DND-41 (cell line): ENCODE data around the gene A2M.

Experiments used
- ATAC-seq: fragments of 200-7000 bp; cut with Tn5 transposase; 3 replicates; pipeline ENCODE4 v1.9.1; 2021; ENCODE audit warnings: low read depth; ENCODE audit not compliant: insufficient read depth
- DNase-seq: peaks from one replicate; pipeline ENCODE4 v3.0.0-alpha.2; 2020
- H2AFZ ChIP-seq: 2 replicates; pipeline ENCODE4 v1.6.0; 2012; ENCODE audit warnings: low read depth, low read length
- H3K27ac ChIP-seq: 2 replicates; pipeline ENCODE4 v1.5.1; 2012; ENCODE audit warnings: low read length, inconsistent platforms
- H3K27me3 ChIP-seq: fragments of 200-600 bp; sonication (generic); 2 replicates; pipeline ENCODE4 v1.6.0; 2012; ENCODE audit warnings: low read length, mild to moderate bottlenecking, inconsistent platforms; ENCODE audit not compliant: insufficient read depth, poor library complexity
- H3K36me3 ChIP-seq: 2 replicates; pipeline ENCODE4 v1.5.1; 2012; ENCODE audit warnings: low read length, inconsistent platforms; ENCODE audit not compliant: insufficient read depth
- H3K4me1 ChIP-seq: 2 replicates; pipeline ENCODE4 v1.5.1; 2012; ENCODE audit warnings: mild to moderate bottlenecking, low read length; ENCODE audit not compliant: insufficient read depth
- H3K4me2 ChIP-seq: 2 replicates; pipeline ENCODE4 v1.6.0; 2012; ENCODE audit warnings: mild to moderate bottlenecking, moderate library complexity, low read length, inconsistent platforms; ENCODE audit not compliant: insufficient read depth
- H3K4me3 ChIP-seq, 2 experiments: fragments of 200-600 bp in 1 of 2; shearing (Covaris generic) in 1 of 2; 2 replicates each; pipeline ENCODE4 v1.5.1; 2012 to 2016; ENCODE audit warnings: inconsistent platforms in 2 of 2, low read length in 2 of 2, mild to moderate bottlenecking in 2 of 2, low read depth in 1 of 2, moderate library complexity in 1 of 2
- H3K79me2 ChIP-seq: 2 replicates; pipeline ENCODE4 v1.6.0; 2012; ENCODE audit warnings: low read length, inconsistent platforms; ENCODE audit not compliant: insufficient read depth
- H3K9ac ChIP-seq: 2 replicates; pipeline ENCODE4 v1.6.0; 2012; ENCODE audit warnings: low read depth, mild to moderate bottlenecking, inconsistent platforms, low read length, moderate library complexity
- H3K9me3 ChIP-seq: 2 replicates; pipeline ENCODE4 v1.5.1; 2012; ENCODE audit warnings: low read length, moderate library complexity, mild to moderate bottlenecking, inconsistent platforms; ENCODE audit not compliant: insufficient read depth, severe bottlenecking
- H4K20me1 ChIP-seq: 2 replicates; pipeline ENCODE4 v1.6.0; 2012; ENCODE audit warnings: low read length; ENCODE audit not compliant: insufficient read depth
- EZH2 ChIP-seq: IDR thresholded peaks from 3 replicates; pipeline ENCODE4 v1.6.1; 2012; ENCODE audit warnings: borderline replicate concordance, low read depth, mild to moderate bottlenecking, moderate library complexity, low read length, inconsistent platforms; ENCODE audit not compliant: severe bottlenecking
- TF ChIP-seq, protein P1 (sequence below): IDR thresholded peaks from 2 replicates; pipeline ENCODE4 v1.5.1; 2012; ENCODE audit warnings: borderline replicate concordance, low read length, moderate library complexity, mild to moderate bottlenecking; ENCODE audit not compliant: poor library complexity, severe bottlenecking; ENCODE audit errors: extremely low read depth

A2M gene

DNA sequence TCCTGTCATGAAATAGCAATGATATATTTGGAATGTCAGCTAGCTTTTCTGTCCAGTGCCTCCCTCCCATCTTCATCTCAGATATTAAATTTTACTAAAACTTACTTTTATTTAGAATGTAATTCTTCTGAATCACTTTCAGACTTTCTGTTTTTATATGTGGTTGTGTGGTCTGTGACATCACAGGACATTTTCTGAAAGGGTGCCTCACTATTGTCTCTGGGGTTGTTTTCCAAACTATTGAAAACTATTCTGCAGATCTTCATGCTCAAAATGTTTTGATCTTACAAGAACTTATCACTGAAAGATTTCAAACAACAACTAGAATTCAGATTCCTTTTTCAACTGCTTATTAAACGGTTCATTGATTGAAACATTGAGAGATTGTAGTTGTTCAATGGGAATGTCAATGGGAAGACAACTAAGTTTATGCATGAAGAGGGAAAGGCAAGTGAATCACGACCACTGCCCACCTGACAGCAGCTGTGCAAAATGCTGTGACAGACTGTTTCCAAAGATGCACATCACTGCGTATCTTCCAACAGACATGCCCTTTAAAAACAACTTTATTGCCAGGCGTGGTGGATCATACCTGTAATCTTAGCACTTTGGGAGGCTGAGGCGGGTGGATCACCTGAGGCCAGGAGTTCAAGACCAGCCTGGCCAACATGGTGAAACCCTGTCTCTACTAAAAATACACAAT lies 75.1 kb downstream of the A2M start:
- Histone ChIP-seq H3K27me3 (no peaks in the 10 kb centered on the region), H4K20me1 (no peaks in the 10 kb centered on the region), H3K4me1 (no peaks in the 10 kb centered on the region), H3K9ac (no peak overlapping the region), H3K9me3 (no peaks in the 10 kb centered on the region), H3K36me3 (no peaks in the 10 kb centered on the region), H3K27ac (no peak overlapping the region), H2AFZ (no peak overlapping the region), H3K4me3 (no peak overlapping the region), H3K4me2 (no peak overlapping the region), H3K79me2 (no peaks in the 10 kb centered on the region)
- ATAC-seq (no peak), DNase-seq (no peak)
- TF ChIP-seq, protein P1, sequence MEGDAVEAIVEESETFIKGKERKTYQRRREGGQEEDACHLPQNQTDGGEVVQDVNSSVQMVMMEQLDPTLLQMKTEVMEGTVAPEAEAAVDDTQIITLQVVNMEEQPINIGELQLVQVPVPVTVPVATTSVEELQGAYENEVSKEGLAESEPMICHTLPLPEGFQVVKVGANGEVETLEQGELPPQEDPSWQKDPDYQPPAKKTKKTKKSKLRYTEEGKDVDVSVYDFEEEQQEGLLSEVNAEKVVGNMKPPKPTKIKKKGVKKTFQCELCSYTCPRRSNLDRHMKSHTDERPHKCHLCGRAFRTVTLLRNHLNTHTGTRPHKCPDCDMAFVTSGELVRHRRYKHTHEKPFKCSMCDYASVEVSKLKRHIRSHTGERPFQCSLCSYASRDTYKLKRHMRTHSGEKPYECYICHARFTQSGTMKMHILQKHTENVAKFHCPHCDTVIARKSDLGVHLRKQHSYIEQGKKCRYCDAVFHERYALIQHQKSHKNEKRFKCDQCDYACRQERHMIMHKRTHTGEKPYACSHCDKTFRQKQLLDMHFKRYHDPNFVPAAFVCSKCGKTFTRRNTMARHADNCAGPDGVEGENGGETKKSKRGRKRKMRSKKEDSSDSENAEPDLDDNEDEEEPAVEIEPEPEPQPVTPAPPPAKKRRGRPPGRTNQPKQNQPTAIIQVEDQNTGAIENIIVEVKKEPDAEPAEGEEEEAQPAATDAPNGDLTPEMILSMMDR: no peak
- TF ChIP-seq EZH2: no peak

DNA sequence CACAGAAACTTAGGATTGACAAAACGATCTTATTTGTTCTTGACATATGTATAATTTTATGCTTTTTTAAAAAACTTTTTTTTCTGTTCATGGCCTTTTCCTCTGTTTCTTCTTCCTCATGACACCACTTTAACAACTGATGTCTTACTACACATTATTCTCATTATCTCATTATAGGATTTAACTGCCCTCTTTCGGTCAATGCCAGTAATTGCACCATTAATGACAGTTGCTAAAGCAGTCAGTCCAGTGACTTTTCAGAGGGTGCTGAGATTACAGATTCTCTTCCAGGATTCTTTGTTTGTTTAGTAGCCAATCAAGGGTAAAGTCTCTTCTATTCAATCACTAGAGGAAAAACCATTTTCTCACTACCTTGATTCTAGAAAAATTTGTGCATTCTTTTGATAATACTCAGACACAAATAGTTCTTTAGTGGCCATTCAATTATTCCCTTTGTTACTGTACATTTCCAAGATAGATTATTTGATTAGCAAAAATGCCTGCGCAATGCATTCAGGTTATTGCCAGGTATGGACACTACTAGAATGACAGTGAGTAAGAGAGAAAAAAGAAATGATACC lies 76.2 kb downstream of the A2M start:
- peak; percentile 16 for DNase-seq
- ATAC-seq: peak; percentile 75
- H3K27me3 ChIP-seq: no peaks in the 10 kb centered on the region

DNA sequence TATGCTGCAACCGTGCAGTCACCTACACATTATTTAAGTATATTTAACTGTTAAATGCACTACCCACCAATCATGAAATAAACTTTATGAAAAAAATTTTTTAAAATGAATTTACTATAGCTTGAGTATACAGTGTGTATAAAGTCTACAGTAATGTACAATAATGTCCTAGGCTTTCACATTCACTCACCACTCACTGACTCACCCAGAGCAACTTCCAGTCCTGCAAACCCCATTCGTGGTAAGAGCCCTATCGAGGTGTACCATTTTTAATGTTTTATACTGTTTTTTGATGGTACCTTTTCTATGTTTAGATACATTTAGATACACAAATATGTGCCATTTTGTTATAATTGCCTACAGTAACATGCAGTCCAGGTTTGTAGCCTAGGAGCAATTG lies 78.3 kb downstream of the A2M start:
- DNase-seq (no peak), ATAC-seq (no peak)
- no peak overlapping the region for H3K4me3 ChIP-seq
- H2AFZ ChIP-seq: no peak overlapping the region
- no peak for TF ChIP-seq EZH2
- TF ChIP-seq, protein P1: no peak
- no peaks in the 10 kb centered on the region for H3K27me3 ChIP-seq
- no peak overlapping the region for H3K9ac ChIP-seq
- H3K4me1 ChIP-seq: no peaks in the 10 kb centered on the region
- no peak overlapping the region for H3K27ac ChIP-seq
- no peaks in the 10 kb centered on the region for H3K79me2 ChIP-seq
- no peaks in the 10 kb centered on the region for H3K36me3 ChIP-seq
- no peaks in the 10 kb centered on the region for H3K9me3 ChIP-seq
- no peaks in the 10 kb centered on the region for H4K20me1 ChIP-seq
- no peak overlapping the region for H3K4me2 ChIP-seq

More for the DNA sequence above, 76.2 kb downstream of the A2M start:
- no peaks in the 10 kb centered on the region for H3K4me1 ChIP-seq
- no peak overlapping the region for H3K4me3 ChIP-seq
- TF ChIP-seq, protein P1: peak; percentile 84
- no peak for TF ChIP-seq EZH2
- H2AFZ ChIP-seq: no peak overlapping the region
- H4K20me1 ChIP-seq: no peaks in the 10 kb centered on the region
- H3K79me2 ChIP-seq: no peaks in the 10 kb centered on the region
- H3K36me3 ChIP-seq: no peaks in the 10 kb centered on the region
- H3K9ac ChIP-seq: no peak overlapping the region
- H3K9me3 ChIP-seq: no peaks in the 10 kb centered on the region
- H3K4me2 ChIP-seq: no peak overlapping the region
- H3K27ac ChIP-seq: no peak overlapping the region
